SK-N-SH (cell line): ENCODE results near the gene MAN2A1. TPM values are rescaled to one million over a fixed set of nuclear protein-coding genes. Genes with fewer than 3 reads are reported as not detected.
A peak's percentile ranks its signal among the peaks of the same experiment; 100 is the strongest.

ENCODE experiments used
- CTCF ChIA-PET: fragments of 300-600, 350-600 bp; formaldehyde crosslinking; extraction: SDS; loops from one replicate; lab custom pipeline; 2021; lab: Yijun Ruan, JAX
- POLR2A ChIA-PET: fragments of 350-600 bp; sonication (Branson Sonifier 250); formaldehyde crosslinking; extraction: SDS; loops from one replicate; lab custom pipeline; 2020; ENCODE audit warnings: antibody characterized with exemption, inconsistent platforms; lab: Yijun Ruan, JAX
- DNase-seq: peaks from one replicate; pipeline ENCODE4 v3.0.0; 2012
- H2AFZ ChIP-seq: fragments of 200-600 bp; sonication (generic); 2 replicates; pipeline ENCODE4 v1.8.1; 2016; ENCODE audit warnings: antibody characterized with exemption, mild to moderate bottlenecking, low read depth
- H3F3A ChIP-seq: fragments of 200-600 bp; sonication (generic); replicated peaks from 2 replicates; pipeline ENCODE3; 2016; ENCODE audit warnings: antibody characterized with exemption, mild to moderate bottlenecking; ENCODE audit not compliant: insufficient read depth
- H3K27ac ChIP-seq, 2 experiments: fragments of 200-500 bp in 1 of 2; fragments of 200-600 bp in 1 of 2; sonication (Bioruptor generic) in 1 of 2; sonication (generic), shearing (Covaris generic) in 1 of 2; 2 replicates each; pipeline versions ENCODE4 v1.5.1 to v1.6.1; 2014 to 2016; ENCODE audit warnings: low read depth in 2 of 2, inconsistent platforms in 1 of 2, low read length in 1 of 2, mild to moderate bottlenecking in 1 of 2, mixed read lengths in 1 of 2
- H3K27me3 ChIP-seq: fragments of 200-600 bp; sonication (generic), shearing (Covaris generic); 2 replicates; pipeline ENCODE4 v1.6.1; 2016; ENCODE audit warnings: mixed run types; ENCODE audit not compliant: insufficient read depth
- H3K36me3 ChIP-seq, 2 experiments: fragments of 200-500 bp in 1 of 2; fragments of 200-600 bp in 1 of 2; sonication (Bioruptor generic) in 1 of 2; sonication (generic) in 1 of 2; replicated peaks in 1 of 2; 2 replicates each; pipeline versions ENCODE3 to v1.5.1; 2014 to 2016; ENCODE audit warnings: low read length in 1 of 2, mild to moderate bottlenecking in 1 of 2; ENCODE audit not compliant: insufficient read depth in 2 of 2, control insufficient read depth in 1 of 2
- H3K4me1 ChIP-seq, 2 experiments: fragments of 200-500 bp in 1 of 2; fragments of 200-600 bp in 1 of 2; sonication (Bioruptor generic) in 1 of 2; sonication (generic), shearing (Covaris generic) in 1 of 2; 2 replicates each; pipeline versions ENCODE4 v1.5.1 to v1.6.1; 2014 to 2016; ENCODE audit warnings: low read depth in 1 of 2, low read length in 1 of 2, mixed run types in 1 of 2; ENCODE audit not compliant: insufficient read depth in 2 of 2, control insufficient read depth in 1 of 2
- H3K4me2 ChIP-seq: fragments of 200-600 bp; sonication (generic), shearing (Covaris generic); 2 replicates; pipeline ENCODE4 v1.6.1; 2017; ENCODE audit warnings: mixed run types
- H3K4me3 ChIP-seq, 2 experiments: fragments of 200-500 bp in 1 of 2; fragments of 200-600 bp in 1 of 2; sonication (Bioruptor generic) in 1 of 2; sonication (generic), shearing (Covaris generic) in 1 of 2; 2 replicates each; pipeline versions ENCODE4 v1.5.1 to v1.8.1; 2014 to 2016; ENCODE audit warnings: low read depth in 2 of 2, inconsistent platforms in 1 of 2, low read length in 1 of 2, mild to moderate bottlenecking in 1 of 2, mixed read lengths in 1 of 2, moderate library complexity in 1 of 2
- H3K79me2 ChIP-seq: fragments of 200-600 bp; sonication (generic); 2 replicates; pipeline ENCODE4 v1.8.1; 2017; ENCODE audit warnings: mild to moderate bottlenecking; ENCODE audit not compliant: insufficient read depth
- H3K9ac ChIP-seq: fragments of 200-600 bp; sonication (generic); 2 replicates; pipeline ENCODE4 v1.6.1; 2017; ENCODE audit warnings: mixed run types
- H3K9me2 ChIP-seq: fragments of 200-600 bp; sonication (generic); 2 replicates; pipeline ENCODE4 v1.6.1; 2017; ENCODE audit warnings: mixed run types
- H3K9me3 ChIP-seq: fragments of 200-600 bp; sonication (generic); 2 replicates; pipeline ENCODE4 v1.6.1; 2017; ENCODE audit warnings: mixed run types, mild to moderate bottlenecking, moderate library complexity
- H4K20me1 ChIP-seq: fragments of 200-600 bp; sonication (generic); 2 replicates; pipeline ENCODE4 v1.6.1; 2017; ENCODE audit warnings: mild to moderate bottlenecking, mixed run types; ENCODE audit not compliant: insufficient read depth
- CHD2 ChIP-seq: fragments of 150-350 bp; IDR thresholded peaks from 2 replicates; pipeline ENCODE4 v1.6.1; 2018; ENCODE audit warnings: low read length; ENCODE audit not compliant: partially characterized antibody
- ELF1 ChIP-seq: IDR thresholded peaks from 2 replicates; pipeline ENCODE4 v1.4.0; 2012
- EZH2phosphoT487 ChIP-seq: fragments of 200-600 bp; sonication (generic); IDR thresholded peaks from 2 replicates; pipeline ENCODE4 v1.6.1; 2017; ENCODE audit warnings: low read depth, mixed run types, mild to moderate bottlenecking, antibody characterized with exemption, moderate library complexity, borderline replicate concordance
- FOSL2 ChIP-seq: IDR thresholded peaks from 2 replicates; pipeline ENCODE4 v1.4.0; 2012; ENCODE audit warnings: low read depth, mild to moderate bottlenecking, moderate library complexity, borderline replicate concordance
- FOXJ3 ChIP-seq: sonication (generic); formaldehyde crosslinking; IDR thresholded peaks from 2 replicates; pipeline ENCODE4 v1.5.1; 2020; ENCODE audit warnings: mild to moderate bottlenecking, missing genetic modification reagents
- GABPA ChIP-seq: IDR thresholded peaks from 2 replicates; pipeline ENCODE4 v1.4.0; 2012; ENCODE audit warnings: low read depth, mild to moderate bottlenecking
- NFIC ChIP-seq: IDR thresholded peaks from 2 replicates; pipeline ENCODE4 v1.4.0; 2012; ENCODE audit warnings: borderline replicate concordance
- RFX5 ChIP-seq: IDR thresholded peaks from 2 replicates; pipeline ENCODE4 v1.6.1; 2012; ENCODE audit warnings: mild to moderate bottlenecking, improper control_type of control experiment, low read length
- TEAD4 ChIP-seq: IDR thresholded peaks from 2 replicates; pipeline ENCODE4 v1.4.0; 2012; ENCODE audit warnings: mild to moderate bottlenecking, borderline replicate concordance; ENCODE audit not compliant: insufficient read depth
- WGBS: methylation state at CpG from one replicate; pipeline ENCODE4 v1.1.6; 2017; ENCODE audit warnings: low lambda C conversion rate; 5-methylcytosine and 5-hydroxymethylcytosine counted together
- polyA plus RNA-seq, 3 experiments: library from polyadenylated mRNA; depleted of rRNA; stranded (reverse); fragments of >200 nt; gene quantifications; 2 replicates each; pipeline ENCODE4 v1.2.3, GENCODE V29; 2012
- TF ChIP-seq, protein P1 (sequence below): IDR thresholded peaks from 2 replicates; pipeline ENCODE4 v1.4.0; 2012; ENCODE audit warnings: low read depth
- TF ChIP-seq, protein P2 (sequence below): fragments of 150-350 bp; IDR thresholded peaks from 2 replicates; pipeline ENCODE4 v1.6.1; 2017; ENCODE audit warnings: antibody characterized with exemption, low read length, low read depth, borderline replicate concordance
- TF ChIP-seq, protein P3 (sequence below): IDR thresholded peaks from 2 replicates; pipeline ENCODE4 v1.6.1; 2012; ENCODE audit warnings: mild to moderate bottlenecking, low read depth, low read length, moderate library complexity
- TF ChIP-seq, protein P4 (sequence below): IDR thresholded peaks from 2 replicates; pipeline ENCODE4; 2012
- TF ChIP-seq, protein P5 (sequence below): fragments of 150-350 bp; IDR thresholded peaks from 2 replicates; pipeline ENCODE4 v1.6.1; 2016; ENCODE audit warnings: mild to moderate bottlenecking, low read depth, low read length
- TF ChIP-seq, protein P6 (sequence below): IDR thresholded peaks from 2 replicates; pipeline ENCODE4 v1.4.0; 2012; ENCODE audit warnings: low read depth, borderline replicate concordance
- TF ChIP-seq, protein P7 (sequence below): IDR thresholded peaks from 2 replicates; pipeline ENCODE4 v1.4.0; 2012; ENCODE audit warnings: low read depth, borderline replicate concordance

The MAN2A1 gene
- polyA plus RNA-seq, 1 of the 3 experiments (the other 2 are of a cell fraction), result 19.7 TPM

DNA sequence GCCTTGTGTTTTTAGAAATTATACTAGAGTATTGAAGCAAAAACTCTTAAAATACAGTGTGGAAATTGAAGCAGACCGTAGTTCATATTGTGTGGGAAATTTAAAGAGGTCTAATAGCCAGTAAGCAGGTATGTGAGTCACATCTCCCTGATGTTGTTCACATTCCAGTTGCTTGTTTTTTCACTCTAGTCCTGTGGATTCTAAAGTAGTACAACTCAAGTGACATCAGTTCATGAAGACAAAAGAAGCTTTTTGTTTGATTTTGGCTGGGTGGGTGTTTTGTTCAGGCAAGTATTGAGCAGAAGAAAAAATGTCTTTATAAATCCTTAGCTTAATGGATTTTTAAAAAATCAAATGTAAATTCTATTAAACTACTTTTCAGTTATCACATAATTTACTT lies 216.2 kb downstream of the MAN2A1 start:
- WGBS, result 63% methylated on average over 1 of the region's 1 CpG
- ChIA-PET POLR2A (no interaction called here), CTCF (interaction anchor here (1.0 to 1.2 kb wide), 2 partner anchors 16 to 33 kb away, joined by 3 read pairs; no protein-coding TSS in a partner anchor)

DNA sequence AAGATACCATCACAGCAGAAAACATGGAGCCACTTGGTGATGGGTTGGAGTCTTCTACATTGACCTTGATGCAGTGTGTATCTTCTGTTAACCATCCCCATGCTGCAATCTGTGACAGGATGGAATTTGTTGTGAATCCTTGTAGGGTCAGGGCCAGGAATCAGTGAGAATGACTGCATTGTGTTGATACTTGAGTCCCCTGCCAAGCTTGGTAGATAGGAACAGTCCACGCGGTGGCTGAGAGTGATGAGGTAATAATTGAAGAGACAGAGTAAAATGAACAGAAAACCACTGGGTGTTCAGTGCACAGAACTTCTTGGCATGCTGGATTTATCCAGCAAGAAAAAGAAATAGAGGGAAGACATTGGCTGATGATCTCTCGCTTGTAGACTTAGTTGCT lies 217.5 kb downstream of the MAN2A1 start:
- CTCF ChIA-PET, result interaction anchor here (0.6 kb wide), 1 partner anchor 661 kb away, joined by 3 read pairs; no protein-coding TSS in a partner anchor
- Histone ChIP-seq H3K79me2 (no peaks in the 10 kb centered on the region), H3K36me3 (no peaks in the 10 kb centered on the region), H3K4me1 (peaks cover 0 to 14% of the 10 kb centered on the region in 2 experiments; a peak in 2 of 4 replicates), H3K4me3 (no peak overlapping the region), H4K20me1 (no peaks in the 10 kb centered on the region), H3K9me2 (no peaks in the 10 kb centered on the region), H3K9me3 (no peaks in the 10 kb centered on the region), H3K27me3 (no peaks in the 10 kb centered on the region; the same call in 1 of the 2 replicates), H2AFZ (no peak overlapping the region), H3K27ac (no peak overlapping the region; a peak in 1 of 4 replicates), H3F3A (peaks cover 2% of the 10 kb centered on the region), H3K4me2 (no peak overlapping the region), H3K9ac (no peak overlapping the region)
- WGBS, result 89% methylated on average over 3 of the region's 3 CpGs
- no peak for DNase-seq
- POLR2A ChIA-PET, result no interaction called here
- TF ChIP-seq, protein P1, sequence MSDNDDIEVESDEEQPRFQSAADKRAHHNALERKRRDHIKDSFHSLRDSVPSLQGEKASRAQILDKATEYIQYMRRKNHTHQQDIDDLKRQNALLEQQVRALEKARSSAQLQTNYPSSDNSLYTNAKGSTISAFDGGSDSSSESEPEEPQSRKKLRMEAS, result no peak
- TF ChIP-seq, protein P2, sequence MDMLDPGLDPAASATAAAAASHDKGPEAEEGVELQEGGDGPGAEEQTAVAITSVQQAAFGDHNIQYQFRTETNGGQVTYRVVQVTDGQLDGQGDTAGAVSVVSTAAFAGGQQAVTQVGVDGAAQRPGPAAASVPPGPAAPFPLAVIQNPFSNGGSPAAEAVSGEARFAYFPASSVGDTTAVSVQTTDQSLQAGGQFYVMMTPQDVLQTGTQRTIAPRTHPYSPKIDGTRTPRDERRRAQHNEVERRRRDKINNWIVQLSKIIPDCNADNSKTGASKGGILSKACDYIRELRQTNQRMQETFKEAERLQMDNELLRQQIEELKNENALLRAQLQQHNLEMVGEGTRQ, result no peak
- TF ChIP-seq GABPA (no peak), NFIC (no peak), ELF1 (no peak)
- TF ChIP-seq, protein P3, sequence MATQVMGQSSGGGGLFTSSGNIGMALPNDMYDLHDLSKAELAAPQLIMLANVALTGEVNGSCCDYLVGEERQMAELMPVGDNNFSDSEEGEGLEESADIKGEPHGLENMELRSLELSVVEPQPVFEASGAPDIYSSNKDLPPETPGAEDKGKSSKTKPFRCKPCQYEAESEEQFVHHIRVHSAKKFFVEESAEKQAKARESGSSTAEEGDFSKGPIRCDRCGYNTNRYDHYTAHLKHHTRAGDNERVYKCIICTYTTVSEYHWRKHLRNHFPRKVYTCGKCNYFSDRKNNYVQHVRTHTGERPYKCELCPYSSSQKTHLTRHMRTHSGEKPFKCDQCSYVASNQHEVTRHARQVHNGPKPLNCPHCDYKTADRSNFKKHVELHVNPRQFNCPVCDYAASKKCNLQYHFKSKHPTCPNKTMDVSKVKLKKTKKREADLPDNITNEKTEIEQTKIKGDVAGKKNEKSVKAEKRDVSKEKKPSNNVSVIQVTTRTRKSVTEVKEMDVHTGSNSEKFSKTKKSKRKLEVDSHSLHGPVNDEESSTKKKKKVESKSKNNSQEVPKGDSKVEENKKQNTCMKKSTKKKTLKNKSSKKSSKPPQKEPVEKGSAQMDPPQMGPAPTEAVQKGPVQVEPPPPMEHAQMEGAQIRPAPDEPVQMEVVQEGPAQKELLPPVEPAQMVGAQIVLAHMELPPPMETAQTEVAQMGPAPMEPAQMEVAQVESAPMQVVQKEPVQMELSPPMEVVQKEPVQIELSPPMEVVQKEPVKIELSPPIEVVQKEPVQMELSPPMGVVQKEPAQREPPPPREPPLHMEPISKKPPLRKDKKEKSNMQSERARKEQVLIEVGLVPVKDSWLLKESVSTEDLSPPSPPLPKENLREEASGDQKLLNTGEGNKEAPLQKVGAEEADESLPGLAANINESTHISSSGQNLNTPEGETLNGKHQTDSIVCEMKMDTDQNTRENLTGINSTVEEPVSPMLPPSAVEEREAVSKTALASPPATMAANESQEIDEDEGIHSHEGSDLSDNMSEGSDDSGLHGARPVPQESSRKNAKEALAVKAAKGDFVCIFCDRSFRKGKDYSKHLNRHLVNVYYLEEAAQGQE, result no peak
- TF ChIP-seq, protein P4, sequence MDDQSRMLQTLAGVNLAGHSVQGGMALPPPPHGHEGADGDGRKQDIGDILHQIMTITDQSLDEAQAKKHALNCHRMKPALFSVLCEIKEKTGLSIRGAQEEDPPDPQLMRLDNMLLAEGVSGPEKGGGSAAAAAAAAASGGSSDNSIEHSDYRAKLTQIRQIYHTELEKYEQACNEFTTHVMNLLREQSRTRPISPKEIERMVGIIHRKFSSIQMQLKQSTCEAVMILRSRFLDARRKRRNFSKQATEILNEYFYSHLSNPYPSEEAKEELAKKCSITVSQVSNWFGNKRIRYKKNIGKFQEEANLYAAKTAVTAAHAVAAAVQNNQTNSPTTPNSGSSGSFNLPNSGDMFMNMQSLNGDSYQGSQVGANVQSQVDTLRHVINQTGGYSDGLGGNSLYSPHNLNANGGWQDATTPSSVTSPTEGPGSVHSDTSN, result peak; percentile 28; the same call in 1 of the 2 replicates

More for the DNA sequence above, 216.2 kb downstream of the MAN2A1 start:
- Histone ChIP-seq H3K27me3 (no peaks in the 10 kb centered on the region; the same call in 1 of the 2 replicates), H3K9me2 (no peaks in the 10 kb centered on the region), H3K9ac (no peak overlapping the region), H3F3A (no peaks in the 10 kb centered on the region), H3K79me2 (no peaks in the 10 kb centered on the region), H3K4me3 (no peak overlapping the region), H3K27ac (no peak overlapping the region), H4K20me1 (no peaks in the 10 kb centered on the region), H3K9me3 (no peaks in the 10 kb centered on the region), H2AFZ (no peak overlapping the region), H3K36me3 (no peaks in the 10 kb centered on the region), H3K4me2 (no peak overlapping the region), H3K4me1 (peaks cover 0 to 3% of the 10 kb centered on the region in 2 experiments; a peak in 1 of 4 replicates)
- DNase-seq, result no peak
- TF ChIP-seq NFIC (no peak), FOXJ3 (CRISPR knock-in tag) (no peak), TEAD4 (no peak), RFX5 (no peak), FOSL2 (no peak), CHD2 (no peak), EZH2phosphoT487 (no peak)
- TF ChIP-seq, protein P5, sequence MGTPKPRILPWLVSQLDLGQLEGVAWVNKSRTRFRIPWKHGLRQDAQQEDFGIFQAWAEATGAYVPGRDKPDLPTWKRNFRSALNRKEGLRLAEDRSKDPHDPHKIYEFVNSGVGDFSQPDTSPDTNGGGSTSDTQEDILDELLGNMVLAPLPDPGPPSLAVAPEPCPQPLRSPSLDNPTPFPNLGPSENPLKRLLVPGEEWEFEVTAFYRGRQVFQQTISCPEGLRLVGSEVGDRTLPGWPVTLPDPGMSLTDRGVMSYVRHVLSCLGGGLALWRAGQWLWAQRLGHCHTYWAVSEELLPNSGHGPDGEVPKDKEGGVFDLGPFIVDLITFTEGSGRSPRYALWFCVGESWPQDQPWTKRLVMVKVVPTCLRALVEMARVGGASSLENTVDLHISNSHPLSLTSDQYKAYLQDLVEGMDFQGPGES, result no peak
- TF ChIP-seq, protein P6, sequence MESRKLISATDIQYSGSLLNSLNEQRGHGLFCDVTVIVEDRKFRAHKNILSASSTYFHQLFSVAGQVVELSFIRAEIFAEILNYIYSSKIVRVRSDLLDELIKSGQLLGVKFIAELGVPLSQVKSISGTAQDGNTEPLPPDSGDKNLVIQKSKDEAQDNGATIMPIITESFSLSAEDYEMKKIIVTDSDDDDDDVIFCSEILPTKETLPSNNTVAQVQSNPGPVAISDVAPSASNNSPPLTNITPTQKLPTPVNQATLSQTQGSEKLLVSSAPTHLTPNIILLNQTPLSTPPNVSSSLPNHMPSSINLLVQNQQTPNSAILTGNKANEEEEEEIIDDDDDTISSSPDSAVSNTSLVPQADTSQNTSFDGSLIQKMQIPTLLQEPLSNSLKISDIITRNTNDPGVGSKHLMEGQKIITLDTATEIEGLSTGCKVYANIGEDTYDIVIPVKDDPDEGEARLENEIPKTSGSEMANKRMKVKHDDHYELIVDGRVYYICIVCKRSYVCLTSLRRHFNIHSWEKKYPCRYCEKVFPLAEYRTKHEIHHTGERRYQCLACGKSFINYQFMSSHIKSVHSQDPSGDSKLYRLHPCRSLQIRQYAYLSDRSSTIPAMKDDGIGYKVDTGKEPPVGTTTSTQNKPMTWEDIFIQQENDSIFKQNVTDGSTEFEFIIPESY, result no peak
- TF ChIP-seq, protein P7, sequence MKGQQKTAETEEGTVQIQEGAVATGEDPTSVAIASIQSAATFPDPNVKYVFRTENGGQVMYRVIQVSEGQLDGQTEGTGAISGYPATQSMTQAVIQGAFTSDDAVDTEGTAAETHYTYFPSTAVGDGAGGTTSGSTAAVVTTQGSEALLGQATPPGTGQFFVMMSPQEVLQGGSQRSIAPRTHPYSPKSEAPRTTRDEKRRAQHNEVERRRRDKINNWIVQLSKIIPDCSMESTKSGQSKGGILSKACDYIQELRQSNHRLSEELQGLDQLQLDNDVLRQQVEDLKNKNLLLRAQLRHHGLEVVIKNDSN, result no peak
- TF ChIP-seq, protein P1, result no peak
